Esophagus squamous epithelium (tissue), 4 donors: ENCODE results near the gene REL.

Experiments
- CTCF ChIP-seq, 6 experiments: fragments of 450-650 bp in 4 of 6; fragments of 200-600 bp in 2 of 6; sonication (generic) in 2 of 6; IDR thresholded peaks; one replicate each; pipeline ENCODE4 v1.5.1; 2016 to 2019; ENCODE audit warnings: antibody characterized with exemption in 6 of 6, mild to moderate bottlenecking in 4 of 6, moderate library complexity in 4 of 6
- POLR2A ChIP-seq, 4 donors: fragments of 450-650 bp; IDR thresholded peaks; one replicate each; pipeline ENCODE4 v1.6.1; 2017; ENCODE audit warnings: antibody characterized with exemption in 4 of 4, mild to moderate bottlenecking in 4 of 4, moderate library complexity in 3 of 4

- no peak for TF ChIP-seq CTCF (IDR thresholded peaks at IDR 0.05)
- no peak for TF ChIP-seq POLR2A (IDR thresholded peaks at IDR 0.05)
These were observed 17.2 kb downstream of the REL start for GRCh38 chr2:60898567-60898966.
